ENCODE data around the gene CSF1R. TPM values are rescaled to one million over a fixed set of nuclear protein-coding genes. Genes with fewer than 3 reads are reported as not detected.

The CSF1R gene
- polyA plus RNA-seq, 1 experiment, result 0.09 TPM

DNA sequence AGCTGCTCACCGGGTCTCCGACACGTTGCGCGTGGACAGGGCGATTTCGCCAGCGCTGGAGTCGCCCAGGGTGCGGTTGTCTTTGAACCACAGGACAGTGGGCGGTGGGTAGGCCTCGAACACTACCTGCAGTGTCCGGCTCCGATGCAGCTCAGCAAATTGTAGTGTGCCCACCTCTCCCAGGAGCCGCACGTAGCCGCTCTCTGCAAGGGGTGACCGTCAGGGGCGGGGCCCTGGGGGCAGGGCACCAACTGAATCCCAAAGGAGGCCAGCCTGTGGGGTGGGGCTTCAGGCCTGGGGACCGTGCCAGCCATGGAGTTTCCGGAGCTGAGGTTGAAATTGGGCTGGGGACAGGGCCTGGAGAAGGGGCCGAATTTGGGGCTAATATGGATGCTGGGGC lies 46.4 kb upstream of the CSF1R start:
- ChIA-PET POLR2A (interaction anchor here (0.6 to 1.0 kb wide), 2 partner anchors 11 to 316 kb away, joined by 3 read pairs; partner anchors contain the start of gene RPS14), CTCF (interaction anchor here (6.2 kb wide), 1 partner anchor 84 kb away, joined by 59 read pairs; no protein-coding TSS in a partner anchor)
- TF ChIP-seq, protein P1, sequence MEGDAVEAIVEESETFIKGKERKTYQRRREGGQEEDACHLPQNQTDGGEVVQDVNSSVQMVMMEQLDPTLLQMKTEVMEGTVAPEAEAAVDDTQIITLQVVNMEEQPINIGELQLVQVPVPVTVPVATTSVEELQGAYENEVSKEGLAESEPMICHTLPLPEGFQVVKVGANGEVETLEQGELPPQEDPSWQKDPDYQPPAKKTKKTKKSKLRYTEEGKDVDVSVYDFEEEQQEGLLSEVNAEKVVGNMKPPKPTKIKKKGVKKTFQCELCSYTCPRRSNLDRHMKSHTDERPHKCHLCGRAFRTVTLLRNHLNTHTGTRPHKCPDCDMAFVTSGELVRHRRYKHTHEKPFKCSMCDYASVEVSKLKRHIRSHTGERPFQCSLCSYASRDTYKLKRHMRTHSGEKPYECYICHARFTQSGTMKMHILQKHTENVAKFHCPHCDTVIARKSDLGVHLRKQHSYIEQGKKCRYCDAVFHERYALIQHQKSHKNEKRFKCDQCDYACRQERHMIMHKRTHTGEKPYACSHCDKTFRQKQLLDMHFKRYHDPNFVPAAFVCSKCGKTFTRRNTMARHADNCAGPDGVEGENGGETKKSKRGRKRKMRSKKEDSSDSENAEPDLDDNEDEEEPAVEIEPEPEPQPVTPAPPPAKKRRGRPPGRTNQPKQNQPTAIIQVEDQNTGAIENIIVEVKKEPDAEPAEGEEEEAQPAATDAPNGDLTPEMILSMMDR (IDR thresholded peaks at IDR 0.05; ENCODE audit: low read depth, low read length), result no peak
- DNase-seq (ENCODE audit: low read depth, low spot score), result no peak
- H3K9me3 ChIP-seq (ENCODE audit: control insufficient read depth, insufficient read depth, low read length), result no peaks in the 10 kb centered on the region; the same call in 1 of the 2 replicates
- H3K4me3 ChIP-seq (ENCODE audit: low read depth, low read length), result no peak overlapping the region
- H3K27me3 ChIP-seq (ENCODE audit: control insufficient read depth, insufficient read depth, low read length), result no peaks in the 10 kb centered on the region
- peak overlapping the region; percentile 52 for H3K27ac ChIP-seq (ENCODE audit: low read depth, low read length)

DNA sequence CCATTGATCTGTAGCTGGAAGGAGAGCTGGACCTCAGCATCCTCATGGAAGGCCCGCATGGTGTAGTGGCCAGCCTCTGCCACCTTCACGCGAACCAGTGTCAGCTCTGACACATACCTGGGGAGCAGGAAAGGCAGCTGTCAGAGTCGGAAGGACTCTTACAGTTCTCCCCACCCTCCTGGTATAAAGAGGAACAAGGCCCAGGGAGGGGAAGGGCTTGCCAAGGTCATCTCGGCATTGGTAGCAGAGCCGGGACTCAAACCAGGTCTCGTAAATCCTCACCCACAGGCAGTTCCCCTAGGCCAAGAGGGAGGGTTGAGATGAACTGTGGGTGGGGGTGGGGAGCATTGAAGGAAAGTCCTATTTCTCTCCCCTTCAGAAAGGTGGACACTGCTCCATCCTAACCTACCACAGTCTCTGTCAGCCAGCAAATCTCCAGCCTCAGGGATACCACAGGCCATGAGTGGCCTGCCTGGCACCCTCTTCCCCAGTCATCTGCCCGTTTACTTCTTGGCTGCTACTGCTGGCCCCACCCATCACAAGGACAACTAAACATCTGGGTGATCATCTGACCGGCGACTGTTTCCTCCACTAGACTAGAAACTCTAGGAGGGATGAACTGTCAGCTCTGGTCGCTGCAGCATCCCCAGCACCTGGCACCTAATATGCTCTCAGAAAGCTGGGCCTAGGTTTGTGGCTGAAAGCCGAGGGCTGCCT lies 45.8 kb upstream of the CSF1R start:
- POLR2A ChIA-PET, result interaction anchor here (0.6 kb wide), 1 partner anchor 317 kb away, joined by 3 read pairs; the partner anchor contains the start of gene RPS14
- no peaks in the 10 kb centered on the region; the same call in 1 of the 2 replicates for H3K9me3 ChIP-seq (ENCODE audit: control insufficient read depth, insufficient read depth, low read length)
- CTCF ChIA-PET, result interaction anchor here (6.2 kb wide), 1 partner anchor 84 kb away, joined by 59 read pairs; no protein-coding TSS in a partner anchor
- no peak overlapping the region for H3K4me3 ChIP-seq (ENCODE audit: low read depth, low read length)
- no peak for DNase-seq (ENCODE audit: low read depth, low spot score)
- no peaks in the 10 kb centered on the region for H3K27me3 ChIP-seq (ENCODE audit: control insufficient read depth, insufficient read depth, low read length)
- peak overlapping the region; percentile 52 for H3K27ac ChIP-seq (ENCODE audit: low read depth, low read length)
- TF ChIP-seq, protein P1 (IDR thresholded peaks at IDR 0.05; ENCODE audit: low read depth, low read length), result no peak

DNA sequence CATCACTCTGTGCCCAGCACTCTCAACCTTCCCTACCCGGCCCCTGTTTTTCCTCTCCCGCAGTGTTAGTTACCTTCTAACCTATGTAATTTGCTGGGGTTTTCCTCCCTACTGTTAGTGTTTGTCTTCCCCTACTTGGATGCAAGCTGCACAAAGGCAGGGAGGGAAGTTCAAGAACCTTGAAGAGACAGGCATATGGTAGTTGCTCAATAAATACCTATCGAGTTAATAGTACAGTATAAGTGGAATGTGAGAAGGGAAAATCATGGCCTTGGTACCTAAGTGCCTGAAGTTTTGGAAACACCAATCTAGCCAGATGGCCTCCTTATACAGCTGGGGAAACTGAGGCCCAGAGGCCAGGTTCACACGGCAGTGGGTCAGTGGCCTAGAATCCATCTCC lies 45.1 kb upstream of the CSF1R start:
- Histone ChIP-seq H3K27ac (ENCODE audit: low read depth, low read length) (peak overlapping the region; percentile 52), H3K4me3 (ENCODE audit: low read depth, low read length) (no peak overlapping the region), H3K27me3 (ENCODE audit: control insufficient read depth, insufficient read depth, low read length) (no peaks in the 10 kb centered on the region), H3K9me3 (ENCODE audit: control insufficient read depth, insufficient read depth, low read length) (no peaks in the 10 kb centered on the region)
- POLR2A ChIA-PET, result interaction anchor here (1.7 kb wide), 1 partner anchor 24 kb away, joined by 6 read pairs; the partner anchor contains the start of gene PDGFRB
- CTCF ChIA-PET, result interaction anchor here (1.4 to 6.2 kb wide), 2 partner anchors 85 to 220 kb away, joined by 3 to 59 read pairs; no protein-coding TSS in a partner anchor
- TF ChIP-seq, protein P1 (IDR thresholded peaks at IDR 0.05; ENCODE audit: low read depth, low read length), result no peak
- DNase-seq (ENCODE audit: low read depth, low spot score), result no peak

DNA sequence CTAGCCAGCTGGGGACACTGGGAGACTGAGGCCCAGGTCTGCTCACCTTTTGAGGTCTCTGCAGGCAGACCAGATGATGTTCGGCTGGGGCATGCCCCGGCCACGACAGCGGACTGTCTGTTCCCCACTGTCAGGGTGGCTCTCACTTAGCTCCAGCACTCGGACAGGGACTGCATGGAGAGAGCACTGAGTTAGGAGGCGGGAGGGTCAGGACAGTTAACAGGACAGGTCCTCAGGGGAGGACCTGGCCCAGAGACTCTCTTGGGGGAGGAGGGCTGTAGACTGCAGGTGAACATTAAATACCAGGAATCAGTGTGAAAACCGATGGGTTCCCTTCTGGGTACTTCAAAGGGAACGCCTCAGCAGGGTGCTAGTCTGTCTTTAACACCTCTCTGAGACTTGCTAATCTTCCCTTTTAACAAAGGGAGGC lies 44.2 kb upstream of the CSF1R start:
- no peak for DNase-seq (ENCODE audit: low read depth, low spot score)
- Histone ChIP-seq H3K4me3 (ENCODE audit: low read depth, low read length) (no peak overlapping the region), H3K27ac (ENCODE audit: low read depth, low read length) (peak overlapping the region; percentile 52), H3K27me3 (ENCODE audit: control insufficient read depth, insufficient read depth, low read length) (no peaks in the 10 kb centered on the region), H3K9me3 (ENCODE audit: control insufficient read depth, insufficient read depth, low read length) (no peaks in the 10 kb centered on the region)
- ChIA-PET CTCF (interaction anchor here (0.6 to 6.2 kb wide), 5 partner anchors 8 to 221 kb away, joined by 3 to 59 read pairs (median 5); no protein-coding TSS in a partner anchor), POLR2A (interaction anchor here (0.9 to 1.7 kb wide), 2 partner anchors 13 to 25 kb away, joined by 3 to 6 read pairs; partner anchors contain the start of gene PDGFRB)
- TF ChIP-seq, protein P1 (IDR thresholded peaks at IDR 0.05; ENCODE audit: low read depth, low read length), result no peak

Measured in AG04450 (cell line).